Measurements from ENCODE around the gene C16orf74. TPM values are rescaled to one million over a fixed set of nuclear protein-coding genes. Genes with fewer than 3 reads are reported as not detected.
A peak's percentile ranks its signal among the peaks of the same experiment; 100 is the strongest.

The C16orf74 gene
- total and polyA plus RNA-seq, 2 of the 13 experiments (the other 11 are each of a cell fraction or from before 2014, with no cell fraction given): 0.13 to 0.29 TPM

GRCh38 chr16:85799497-85800320 is 48.8 kb upstream of the C16orf74 start, which contains the start of the genes COX4I1 and EMC8 (continued):
- TF ChIP-seq MXD4 (CRISPR knock-in tag; IDR thresholded peaks at IDR 0.05) (peak; percentile 90), ZNF879 (CRISPR knock-in tag; IDR thresholded peaks at IDR 0.05) (no peak), ZNF670 (CRISPR knock-in tag; IDR thresholded peaks at IDR 0.05; ENCODE audit: borderline replicate concordance) (peak; percentile 86), KAT8 (CRISPR knock-in tag; IDR thresholded peaks at IDR 0.05) (peak; percentile 97), HDAC2 (CRISPR knock-in tag; IDR thresholded peaks at IDR 0.05) (peak; percentile 89), ZKSCAN1 (IDR thresholded peaks at IDR 0.05; ENCODE audit: low read length) (no peak), ZNF703 (CRISPR knock-in tag; IDR thresholded peaks at IDR 0.05; ENCODE audit: borderline replicate concordance) (no peak; the same call in 1 of the 2 replicates), ZFYVE20 (CRISPR knock-in tag; IDR thresholded peaks at IDR 0.05; ENCODE audit: borderline replicate concordance, low read depth) (peak; percentile 47; the same call in 1 of the 2 replicates), ZNF24 (IDR thresholded peaks at IDR 0.05) (no peak), KIAA2018 (CRISPR knock-in tag; IDR thresholded peaks at IDR 0.05; ENCODE audit: borderline replicate concordance) (peak; percentile 55; the same call in 1 of the 2 replicates), BCL6 (CRISPR knock-in tag; IDR thresholded peaks at IDR 0.05) (peak; percentile 60; the same call in 1 of the 2 replicates)
- TF ChIP-seq, protein P1, sequence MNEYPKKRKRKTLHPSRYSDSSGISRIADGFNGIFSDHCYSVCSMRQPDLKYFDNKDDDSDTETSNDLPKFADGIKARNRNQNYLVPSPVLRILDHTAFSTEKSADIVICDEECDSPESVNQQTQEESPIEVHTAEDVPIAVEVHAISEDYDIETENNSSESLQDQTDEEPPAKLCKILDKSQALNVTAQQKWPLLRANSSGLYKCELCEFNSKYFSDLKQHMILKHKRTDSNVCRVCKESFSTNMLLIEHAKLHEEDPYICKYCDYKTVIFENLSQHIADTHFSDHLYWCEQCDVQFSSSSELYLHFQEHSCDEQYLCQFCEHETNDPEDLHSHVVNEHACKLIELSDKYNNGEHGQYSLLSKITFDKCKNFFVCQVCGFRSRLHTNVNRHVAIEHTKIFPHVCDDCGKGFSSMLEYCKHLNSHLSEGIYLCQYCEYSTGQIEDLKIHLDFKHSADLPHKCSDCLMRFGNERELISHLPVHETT (CRISPR knock-in tag; conservative IDR thresholded peaks at IDR 0.05): peak; percentile 99
- TF ChIP-seq, protein P2, sequence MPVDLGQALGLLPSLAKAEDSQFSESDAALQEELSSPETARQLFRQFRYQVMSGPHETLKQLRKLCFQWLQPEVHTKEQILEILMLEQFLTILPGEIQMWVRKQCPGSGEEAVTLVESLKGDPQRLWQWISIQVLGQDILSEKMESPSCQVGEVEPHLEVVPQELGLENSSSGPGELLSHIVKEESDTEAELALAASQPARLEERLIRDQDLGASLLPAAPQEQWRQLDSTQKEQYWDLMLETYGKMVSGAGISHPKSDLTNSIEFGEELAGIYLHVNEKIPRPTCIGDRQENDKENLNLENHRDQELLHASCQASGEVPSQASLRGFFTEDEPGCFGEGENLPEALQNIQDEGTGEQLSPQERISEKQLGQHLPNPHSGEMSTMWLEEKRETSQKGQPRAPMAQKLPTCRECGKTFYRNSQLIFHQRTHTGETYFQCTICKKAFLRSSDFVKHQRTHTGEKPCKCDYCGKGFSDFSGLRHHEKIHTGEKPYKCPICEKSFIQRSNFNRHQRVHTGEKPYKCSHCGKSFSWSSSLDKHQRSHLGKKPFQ (CRISPR knock-in tag; IDR thresholded peaks at IDR 0.05; ENCODE audit: insufficient replicate concordance): no peak
- TF ChIP-seq, protein P3, sequence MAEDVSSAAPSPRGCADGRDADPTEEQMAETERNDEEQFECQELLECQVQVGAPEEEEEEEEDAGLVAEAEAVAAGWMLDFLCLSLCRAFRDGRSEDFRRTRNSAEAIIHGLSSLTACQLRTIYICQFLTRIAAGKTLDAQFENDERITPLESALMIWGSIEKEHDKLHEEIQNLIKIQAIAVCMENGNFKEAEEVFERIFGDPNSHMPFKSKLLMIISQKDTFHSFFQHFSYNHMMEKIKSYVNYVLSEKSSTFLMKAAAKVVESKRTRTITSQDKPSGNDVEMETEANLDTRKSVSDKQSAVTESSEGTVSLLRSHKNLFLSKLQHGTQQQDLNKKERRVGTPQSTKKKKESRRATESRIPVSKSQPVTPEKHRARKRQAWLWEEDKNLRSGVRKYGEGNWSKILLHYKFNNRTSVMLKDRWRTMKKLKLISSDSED (CRISPR knock-in tag; IDR thresholded peaks at IDR 0.05): no peak; the same call in 1 of the 2 replicates
